SH-SY5Y (cell line): ENCODE results near the gene SPC24.

ENCODE experiments used
- GATA2 ChIP-seq: IDR thresholded peaks from 2 replicates; pipeline ENCODE4 v1.6.1; 2011; ENCODE audit warnings: mild to moderate bottlenecking, low read depth, low read length
- GATA3 ChIP-seq: IDR thresholded peaks from 2 replicates; pipeline ENCODE4 v1.6.1; 2011; ENCODE audit warnings: low read depth, mild to moderate bottlenecking, low read length, moderate library complexity

SPC24 gene

DNA sequence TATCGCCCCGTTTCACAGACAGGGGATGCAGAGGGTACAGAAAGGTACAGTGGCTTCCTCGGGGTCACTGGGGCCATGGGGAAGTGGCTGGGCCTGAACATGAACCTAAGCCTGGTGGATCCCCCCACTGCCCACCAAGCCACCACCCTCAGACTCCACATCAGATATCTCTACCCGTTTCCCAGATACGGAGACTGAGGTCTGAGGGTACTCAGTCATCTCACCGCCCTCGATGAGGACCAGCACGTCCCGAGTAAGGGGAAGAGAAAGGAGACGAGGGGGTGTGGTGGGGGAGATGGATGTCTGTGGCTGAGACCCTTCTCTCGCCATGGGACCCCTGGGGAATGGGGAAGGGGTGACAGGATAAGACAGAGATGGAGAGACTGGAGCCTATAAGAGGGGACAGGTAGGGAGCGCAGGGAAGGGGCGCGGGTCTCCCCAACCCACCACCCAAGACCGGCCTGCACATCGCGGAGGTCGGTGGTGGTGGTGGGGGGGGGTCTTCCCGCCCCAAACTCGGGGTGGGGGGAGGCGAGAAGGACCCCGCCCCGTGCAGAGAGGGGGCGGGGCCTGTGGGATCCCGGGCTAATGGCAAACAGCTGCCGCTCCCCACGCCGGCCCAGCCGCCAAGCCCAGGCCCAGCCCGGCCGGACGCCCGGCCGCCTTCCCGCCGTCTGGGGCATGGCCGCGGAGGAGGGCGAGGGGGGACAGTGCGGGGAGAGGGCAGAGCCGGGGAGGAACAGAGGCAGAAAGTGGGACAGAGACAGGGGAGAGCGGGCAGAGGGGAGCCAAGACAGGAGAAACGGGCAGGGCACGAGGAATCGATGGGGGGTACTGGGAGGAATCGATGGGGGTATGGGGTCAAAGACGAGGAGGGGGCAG lies 41.1 kb upstream of the SPC24 start:
- no peak for TF ChIP-seq GATA3
- no peak for TF ChIP-seq GATA2

DNA sequence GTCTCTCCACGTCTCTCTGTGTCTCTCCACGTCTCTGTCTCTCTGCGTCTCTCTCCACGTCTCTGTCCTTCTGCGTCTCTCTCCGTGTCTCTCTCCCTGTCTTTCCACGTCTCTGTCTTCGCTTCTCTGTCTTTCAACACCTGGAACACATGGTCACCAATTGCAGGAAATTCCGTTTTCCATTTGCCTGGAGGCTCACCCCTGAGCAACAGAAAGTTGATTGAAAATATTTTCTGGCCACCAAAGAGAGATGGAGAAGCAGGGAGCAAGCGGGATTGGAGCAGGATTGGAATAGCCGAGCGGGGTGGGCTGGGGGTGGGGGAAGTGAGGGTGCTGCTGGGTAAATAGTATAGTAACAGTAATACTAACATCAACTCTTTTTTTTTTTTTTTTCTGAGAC lies 40.1 kb upstream of the SPC24 start:
- TF ChIP-seq GATA3 (no peak), GATA2 (no peak)

DNA sequence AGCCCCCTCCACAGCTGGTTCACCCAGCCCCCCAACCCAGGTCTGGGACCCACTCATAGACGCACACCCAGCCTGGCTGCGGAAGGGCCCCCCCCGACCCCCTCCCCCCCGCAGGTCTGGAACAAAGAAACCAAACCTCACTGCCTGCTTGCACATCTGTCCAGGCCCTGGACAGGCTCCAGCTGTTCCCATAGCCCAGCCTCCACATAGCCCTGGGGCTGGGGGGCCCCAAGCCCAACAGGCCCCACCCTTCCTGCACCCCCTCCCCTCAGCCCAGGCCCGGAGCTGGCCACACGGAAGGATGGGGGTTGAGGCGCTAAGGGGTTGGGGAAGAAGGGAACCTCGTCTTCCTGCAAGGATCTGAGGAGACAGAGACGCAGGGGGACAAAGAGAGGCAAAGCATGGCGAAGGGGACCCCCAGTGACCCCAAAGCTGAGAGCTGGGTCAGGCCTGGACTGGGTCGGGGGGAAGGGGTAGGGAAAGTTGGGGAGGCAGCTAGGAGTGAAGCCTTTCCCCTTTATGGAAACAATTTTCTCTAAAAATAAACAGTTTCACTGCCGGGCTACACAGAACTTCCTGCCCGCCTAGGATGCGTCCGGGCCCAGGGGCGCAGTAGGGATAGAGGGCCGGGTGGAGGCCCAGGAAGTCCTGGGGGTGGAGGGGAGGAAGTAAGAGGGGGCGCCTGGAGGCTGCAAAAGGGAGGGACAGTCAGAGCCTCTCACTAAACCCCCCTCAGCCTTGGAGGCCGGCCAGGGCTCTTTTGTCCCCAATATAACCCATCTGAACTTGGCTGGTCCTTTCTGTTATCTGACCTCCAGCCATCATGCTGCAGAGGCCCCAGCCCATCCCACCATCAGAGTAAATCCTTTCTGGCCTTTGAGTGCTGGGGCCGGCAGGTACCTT lies 39.3 kb upstream of the SPC24 start:
- TF ChIP-seq GATA3 (no peak), GATA2 (no peak)

DNA sequence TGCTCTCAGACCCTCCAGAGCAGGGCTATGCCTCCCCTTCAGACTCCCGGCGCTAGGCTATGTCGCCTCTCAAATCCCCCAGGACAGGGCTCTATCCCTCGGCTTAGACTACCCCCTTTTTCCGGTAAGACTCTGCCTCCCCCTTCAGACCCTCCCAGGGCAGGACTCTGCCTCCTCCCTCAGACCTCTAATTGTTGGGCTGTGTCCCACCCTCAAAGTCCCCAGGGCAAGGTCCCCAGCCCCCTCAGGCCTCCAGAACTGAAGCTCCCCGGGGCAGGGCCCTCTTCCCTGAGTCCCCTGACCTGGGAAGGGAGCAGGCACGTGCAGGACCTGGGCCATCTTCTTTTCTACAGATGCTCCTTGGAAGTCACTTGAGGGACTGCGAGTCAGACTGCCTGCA lies 38.6 kb upstream of the SPC24 start:
- TF ChIP-seq GATA2, result no peak

DNA sequence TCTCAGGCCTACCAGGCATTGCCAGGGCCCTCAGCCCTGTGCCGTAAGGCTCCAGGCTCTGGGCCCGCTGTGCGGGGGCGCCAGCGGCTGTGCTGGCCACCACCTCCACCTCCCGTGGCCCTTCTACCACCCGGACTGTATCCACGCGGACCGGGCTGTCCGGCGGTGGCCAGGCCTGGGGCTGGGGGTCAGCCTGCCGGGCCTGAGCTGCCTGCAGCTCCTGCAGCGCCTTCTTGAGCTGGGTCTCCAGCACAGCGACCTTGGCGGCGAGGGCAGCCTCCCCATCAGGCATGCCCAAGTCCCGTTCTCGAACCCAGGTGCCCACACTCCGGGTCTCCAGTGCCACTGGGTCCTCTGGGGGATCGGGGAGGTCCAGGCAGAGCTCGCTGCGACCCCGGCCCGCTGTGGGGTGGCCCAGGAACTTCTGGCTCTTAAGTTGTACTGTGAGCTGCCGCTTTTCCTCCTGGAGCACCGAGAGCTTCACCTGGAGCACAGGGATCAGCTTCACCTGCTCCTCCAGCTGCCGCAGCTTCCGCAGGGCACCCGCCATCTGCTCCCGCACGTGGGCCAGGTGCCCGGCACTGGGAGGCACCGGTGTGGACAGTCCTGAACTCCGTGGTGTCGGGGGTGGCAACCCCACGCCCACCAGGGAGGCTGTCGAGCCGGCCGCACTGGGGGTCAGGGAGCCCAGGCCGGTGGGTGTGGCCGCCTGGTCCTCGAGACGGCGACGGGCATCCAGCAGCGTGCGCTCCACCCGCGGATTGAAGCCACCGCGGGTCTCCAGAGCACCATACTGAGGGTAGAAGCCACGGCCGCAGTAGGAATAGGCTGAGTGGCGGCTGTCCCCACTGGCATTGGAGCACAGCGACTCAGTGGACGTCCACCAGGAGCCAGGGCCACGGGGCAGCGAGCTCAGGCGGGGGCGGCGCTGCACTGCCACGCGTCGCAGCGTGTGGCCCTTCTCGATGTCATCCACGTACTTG lies 37.7 kb upstream of the SPC24 start:
- TF ChIP-seq GATA2, result no peak
- no peak for TF ChIP-seq GATA3

DNA sequence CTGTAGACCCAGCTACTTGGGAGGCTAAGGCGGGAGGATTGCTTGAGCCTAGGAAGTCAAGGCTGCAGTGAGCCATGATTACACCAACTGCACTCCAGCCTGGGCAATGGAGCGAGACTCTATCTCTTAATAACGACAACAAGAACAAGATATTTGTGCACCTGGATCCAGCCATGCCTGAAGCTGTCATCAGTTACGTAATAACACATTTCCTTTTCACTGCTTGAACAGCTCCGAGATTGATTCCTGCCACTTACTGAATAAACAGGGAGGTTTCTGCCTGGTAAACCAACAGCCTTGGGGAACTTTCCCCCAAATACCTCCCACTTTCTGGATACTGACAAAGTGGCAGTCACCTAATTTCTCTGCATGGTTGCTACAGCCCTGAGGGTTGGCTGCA lies 36.4 kb upstream of the SPC24 start:
- TF ChIP-seq GATA2, result no peak
- TF ChIP-seq GATA3, result no peak

DNA sequence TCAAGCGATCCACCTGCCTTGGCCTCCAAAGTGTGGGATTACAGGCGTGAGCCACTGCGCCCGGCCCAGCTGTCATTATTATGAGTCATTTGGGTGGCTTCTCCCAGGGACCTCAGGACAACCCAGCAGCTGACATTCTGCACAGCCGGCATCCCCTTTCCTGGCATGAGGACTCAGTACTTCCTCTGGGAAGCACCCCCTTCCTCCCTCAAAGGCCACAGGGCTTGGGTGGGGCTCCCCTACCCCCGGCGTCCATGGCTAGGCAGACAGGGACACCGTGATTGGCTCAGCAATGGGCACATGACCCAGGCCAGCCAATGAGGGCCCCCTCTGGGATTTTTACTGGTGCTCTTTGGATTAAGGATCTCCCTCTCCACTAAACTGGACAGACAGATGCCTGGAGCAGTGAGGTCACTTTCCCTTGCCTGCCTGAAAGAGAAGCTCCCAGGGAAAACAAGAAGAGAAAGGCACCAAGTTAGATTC lies 35.7 kb upstream of the SPC24 start:
- TF ChIP-seq GATA2, result no peak
- TF ChIP-seq GATA3, result no peak

DNA sequence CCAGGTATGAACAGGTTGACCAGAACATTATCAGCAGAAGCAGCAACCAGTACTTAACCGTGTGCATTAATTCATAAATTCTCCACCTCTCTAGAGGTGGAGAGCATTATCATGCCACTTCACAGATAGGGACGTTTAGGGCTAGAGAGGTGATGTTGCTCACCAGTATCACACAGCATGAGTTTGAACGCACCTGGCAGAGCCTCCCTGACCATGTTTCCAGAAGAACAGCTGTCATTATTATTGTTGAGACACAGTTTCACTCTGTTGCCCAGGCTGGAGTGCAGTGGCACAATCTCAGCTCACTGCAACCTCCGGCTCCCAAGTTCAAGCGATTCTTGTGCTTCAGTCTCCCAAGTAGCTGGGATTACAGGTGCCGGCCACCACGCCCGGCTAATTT lies 34.9 kb upstream of the SPC24 start:
- TF ChIP-seq GATA3, result no peak
- TF ChIP-seq GATA2, result no peak

DNA sequence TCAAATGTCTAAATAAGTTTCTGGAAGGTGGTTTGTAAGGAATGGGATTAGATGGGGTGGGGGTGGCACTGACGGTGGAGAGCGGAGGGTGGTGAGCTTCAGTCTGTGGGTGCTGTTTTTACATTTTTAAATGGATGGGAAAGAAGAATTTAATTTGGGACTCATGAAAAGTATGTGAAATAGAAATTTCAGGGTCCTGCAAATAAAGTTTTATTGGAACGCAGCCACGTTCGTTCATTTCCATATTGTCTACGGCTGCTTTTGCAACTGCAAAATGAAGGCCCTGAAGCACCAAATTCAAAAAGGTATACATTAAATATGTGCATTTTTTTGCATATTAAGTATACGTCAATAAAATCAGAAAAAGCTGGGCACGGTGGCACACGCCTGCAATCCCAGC lies 31.9 kb upstream of the SPC24 start:
- TF ChIP-seq GATA2, result no peak
- no peak for TF ChIP-seq GATA3

DNA sequence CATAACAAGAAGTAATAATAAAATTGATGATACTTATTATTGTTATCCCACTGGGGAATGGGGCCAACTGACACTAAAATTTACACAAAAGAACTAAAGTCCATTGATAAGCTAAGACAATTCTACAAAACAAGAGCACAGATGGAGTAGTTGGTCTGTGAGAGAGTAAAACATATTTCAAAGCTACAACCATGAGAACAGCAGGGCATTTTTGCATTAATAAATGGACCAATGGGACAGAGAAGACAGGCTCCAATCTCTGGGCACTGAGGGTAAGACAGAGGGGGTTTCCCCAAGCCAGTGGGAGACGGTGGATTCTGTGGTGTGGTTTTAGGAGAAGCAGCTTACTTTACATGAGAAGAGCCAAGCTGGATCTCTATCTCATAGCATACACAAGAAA lies 27.4 kb upstream of the SPC24 start:
- TF ChIP-seq GATA3, result no peak
- no peak for TF ChIP-seq GATA2

DNA sequence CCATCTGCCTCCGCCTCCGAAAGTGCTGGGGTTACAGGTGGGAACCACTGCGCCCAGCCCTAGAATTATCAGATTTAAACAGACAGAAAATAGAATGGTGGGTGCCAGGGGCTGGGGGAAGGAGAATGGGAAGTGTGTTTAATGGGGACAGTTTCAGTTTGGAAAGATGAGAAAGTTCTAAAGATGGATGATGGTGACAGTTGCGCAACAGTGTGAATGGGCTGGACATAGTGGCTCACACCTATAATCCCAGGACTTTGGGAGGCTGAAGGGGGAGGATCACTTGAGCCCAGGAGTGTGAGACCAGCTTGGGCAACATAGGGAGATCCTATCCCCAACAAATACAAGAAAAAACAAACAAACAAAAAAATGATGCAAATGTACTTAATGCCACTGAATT lies 25.9 kb upstream of the SPC24 start:
- no peak for TF ChIP-seq GATA3
- no peak for TF ChIP-seq GATA2

DNA sequence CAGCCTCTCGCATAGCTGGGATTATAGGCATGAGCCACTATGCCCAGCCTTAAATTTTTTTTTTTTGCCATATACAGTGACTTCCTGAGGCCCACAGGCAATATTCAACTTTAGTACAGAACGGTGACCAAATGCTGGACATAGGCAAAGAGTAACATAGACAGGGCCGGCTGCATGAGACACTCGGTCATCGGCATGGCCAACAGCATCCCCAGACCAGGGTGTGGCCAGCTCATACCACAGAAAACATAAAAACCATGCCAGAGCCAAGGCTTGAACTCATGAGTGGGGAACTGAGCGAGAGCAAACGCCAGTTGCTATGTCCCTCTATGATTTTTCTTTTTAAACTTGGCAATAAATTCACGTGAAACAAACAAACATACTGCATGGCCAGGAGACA lies 24.8 kb upstream of the SPC24 start:
- TF ChIP-seq GATA3 (no peak), GATA2 (no peak)

DNA sequence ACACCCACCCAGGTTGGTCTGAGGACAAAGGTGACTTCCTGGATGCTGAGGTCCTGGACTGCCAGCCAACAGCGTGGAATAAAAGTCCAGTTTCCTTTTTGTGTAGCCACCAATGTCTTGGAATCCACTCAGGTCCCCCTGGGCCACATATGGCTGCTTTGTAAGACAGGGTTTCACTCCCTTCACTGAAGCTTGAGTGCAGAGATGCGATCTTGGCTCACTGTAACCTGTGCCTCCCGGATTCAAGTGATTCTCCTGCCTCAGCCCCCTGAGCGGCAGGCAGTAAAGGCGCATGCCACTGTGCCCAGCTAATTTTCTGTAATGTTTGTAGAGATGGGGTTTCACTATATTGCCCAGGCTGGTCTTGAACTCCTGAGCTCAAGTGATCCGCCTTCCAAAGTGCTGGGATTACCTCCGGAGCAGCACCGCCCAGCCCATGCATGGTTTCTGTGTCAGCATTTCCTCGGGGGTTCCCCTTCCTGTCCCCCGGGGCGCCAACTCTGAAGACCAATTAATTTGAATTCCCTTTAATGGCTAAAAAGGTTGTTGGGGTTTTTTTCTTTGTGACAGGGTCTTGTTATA lies 24.2 kb upstream of the SPC24 start:
- TF ChIP-seq GATA3 (no peak), GATA2 (no peak)

DNA sequence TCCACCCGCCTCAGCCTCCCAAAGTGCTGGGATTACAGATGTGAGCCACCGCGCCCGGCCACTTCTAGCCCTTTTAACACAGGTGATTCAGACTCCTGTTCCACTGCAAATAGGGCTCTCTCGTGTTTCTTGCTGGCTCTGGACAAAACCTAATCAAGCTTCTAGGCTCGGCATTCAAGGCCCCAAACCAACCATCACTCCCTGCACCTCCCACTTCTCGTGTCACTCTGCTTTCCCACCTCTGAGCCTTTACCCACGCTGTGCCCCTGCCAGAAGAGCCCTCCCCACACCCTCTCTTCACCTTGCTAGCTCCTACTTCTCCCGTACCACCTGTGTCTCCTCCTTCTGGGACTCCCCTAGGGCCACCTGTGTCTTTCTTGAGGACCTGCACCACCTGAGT lies 22.0 kb upstream of the SPC24 start:
- TF ChIP-seq GATA3 (no peak), GATA2 (no peak)

DNA sequence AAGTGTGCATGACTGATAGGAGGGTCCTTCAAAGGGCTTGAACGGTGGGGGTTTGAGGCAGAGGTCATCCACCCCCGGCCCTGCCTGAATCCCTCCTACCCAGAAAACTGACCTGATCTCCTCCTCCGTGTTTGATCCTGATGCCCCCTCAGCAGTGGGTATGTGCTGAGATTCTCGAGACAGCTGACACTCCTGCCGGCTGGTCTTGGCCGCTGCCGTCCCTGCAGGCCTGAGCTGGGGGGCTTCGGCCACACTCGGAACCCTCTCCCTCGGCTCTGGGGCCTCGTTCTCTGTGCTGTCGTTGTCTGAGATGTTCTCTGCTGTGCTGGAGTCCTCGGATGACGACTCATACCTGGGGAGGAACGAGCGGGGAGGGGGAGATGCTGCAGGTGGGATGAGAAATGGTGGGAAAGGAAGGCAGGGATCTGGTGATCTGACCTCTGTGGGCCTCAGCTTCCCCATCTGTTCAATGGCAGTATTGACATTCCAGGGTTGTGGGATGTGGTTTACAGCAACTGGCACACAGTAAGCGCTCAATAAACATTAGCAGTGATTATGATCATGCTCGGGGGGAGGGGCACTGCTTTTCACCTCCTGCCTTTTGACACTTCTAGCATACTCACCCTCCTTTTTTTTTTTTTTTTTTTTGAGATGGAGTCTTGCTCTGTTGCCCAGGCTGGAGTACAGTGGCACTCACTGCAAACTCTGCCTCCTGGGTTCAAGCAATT lies 21.0 kb upstream of the SPC24 start:
- TF ChIP-seq GATA2, result no peak
- no peak for TF ChIP-seq GATA3
